IMR-90 (cell line): Measurements from ENCODE around the gene ZNF644. TPM values are rescaled to one million over a fixed set of nuclear protein-coding genes. Genes with fewer than 3 reads are reported as not detected.
A peak's percentile ranks its signal among the peaks of the same experiment; 100 is the strongest.

Experiments
- ATAC-seq: fragments of 200-7000 bp; cut with Tn5 transposase; 2 replicates; pipeline ENCODE4 v1.9.1; 2020; ENCODE audit warnings: low read depth, mild to moderate bottlenecking, moderate library complexity
- BruUV-seq: library from RNA; stranded (reverse); fragments of 400-500 nt; replicated peaks from 2 replicates; lab custom pipeline; 2021; lab: Mats Ljungman, UMichigan
- CTCF ChIA-PET: fragments of 300-600 bp; formaldehyde crosslinking; extraction: SDS; loops from one replicate; lab custom pipeline; 2021; ENCODE audit warnings: antibody characterized with exemption; lab: Yijun Ruan, JAX
- POLR2A ChIA-PET: fragments of 300-600 bp; sonication (Branson Sonifier 250); formaldehyde crosslinking; loops from one replicate; lab custom pipeline; 2022; ENCODE audit warnings: antibody characterized with exemption; ENCODE audit not compliant: unreplicated experiment; lab: Charles Lee
- DNase-seq: peaks from one replicate; pipeline ENCODE4 v3.0.0; 2013
- H2AFZ ChIP-seq: replicated peaks from 2 replicates; pipeline ENCODE3; 2013; ENCODE audit warnings: low read length, mild to moderate bottlenecking; ENCODE audit not compliant: poor library complexity
- H2AK5ac ChIP-seq: 2 replicates; pipeline ENCODE4 v1.6.1; 2013; ENCODE audit warnings: low read depth, low read length, inconsistent platforms
- H2AK9ac ChIP-seq: replicated peaks from 2 replicates; pipeline ENCODE3; 2013; ENCODE audit warnings: mild to moderate bottlenecking, low read depth, low read length, moderate library complexity; ENCODE audit not compliant: poor library complexity
- H2BK120ac ChIP-seq: 2 replicates; pipeline ENCODE4 v1.6.1; 2013; ENCODE audit warnings: low read depth, low read length, inconsistent platforms
- H2BK15ac ChIP-seq: 3 replicates; pipeline ENCODE4 v1.6.1; 2013; ENCODE audit warnings: low read depth, low read length, inconsistent platforms
- H2BK20ac ChIP-seq: 2 replicates; pipeline ENCODE4 v1.6.1; 2013; ENCODE audit warnings: low read depth, mild to moderate bottlenecking, inconsistent platforms, low read length, moderate library complexity
- H2BK5ac ChIP-seq: 2 replicates; pipeline ENCODE4 v1.6.1; 2013; ENCODE audit warnings: mild to moderate bottlenecking, low read depth, low read length, inconsistent platforms; ENCODE audit not compliant: poor library complexity, severe bottlenecking
- H3K14ac ChIP-seq: replicated peaks from 2 replicates; pipeline ENCODE4 v1.6.1; 2013; ENCODE audit warnings: low read depth, low read length, inconsistent platforms
- H3K18ac ChIP-seq: 2 replicates; pipeline ENCODE4 v1.6.1; 2013; ENCODE audit warnings: low read depth, low read length, control low read depth
- H3K23ac ChIP-seq: 2 replicates; pipeline ENCODE4 v1.6.1; 2013; ENCODE audit warnings: low read depth, low read length, inconsistent platforms
- H3K27ac ChIP-seq: 2 replicates; pipeline ENCODE4 v1.5.1; 2013; ENCODE audit warnings: mild to moderate bottlenecking, control low read depth, low read length; ENCODE audit not compliant: insufficient read depth
- H3K27me3 ChIP-seq: 2 replicates; pipeline ENCODE4 v1.6.1; 2013; ENCODE audit warnings: low read length; ENCODE audit not compliant: control insufficient read depth, insufficient read depth
- H3K36me3 ChIP-seq: 2 replicates; pipeline ENCODE4 v1.6.1; 2013; ENCODE audit warnings: low read length, mixed read lengths; ENCODE audit not compliant: control insufficient read depth, insufficient read depth
- H3K4ac ChIP-seq: 2 replicates; pipeline ENCODE4 v1.6.1; 2013; ENCODE audit warnings: low read depth, low read length, inconsistent platforms
- H3K4me1 ChIP-seq: 2 replicates; pipeline ENCODE4 v1.6.1; 2013; ENCODE audit warnings: low read length, mixed read lengths; ENCODE audit not compliant: control insufficient read depth, insufficient read depth
- H3K4me2 ChIP-seq: 2 replicates; pipeline ENCODE4 v1.6.1; 2013; ENCODE audit warnings: low read depth, mild to moderate bottlenecking, control low read depth, low read length, moderate library complexity
- H3K4me3 ChIP-seq: 2 replicates; pipeline ENCODE4 v1.5.1; 2013; ENCODE audit warnings: low read depth, mild to moderate bottlenecking, control low read depth, low read length, moderate library complexity; ENCODE audit not compliant: insufficient read depth
- H3K56ac ChIP-seq: 2 replicates; pipeline ENCODE4 v1.6.1; 2013; ENCODE audit warnings: low read length, inconsistent platforms; ENCODE audit not compliant: insufficient read depth; ENCODE audit errors: extremely low read depth
- H3K79me1 ChIP-seq, 2 experiments: 2 replicates each; pipeline ENCODE4 v1.6.1; 2013; ENCODE audit warnings: low read length in 2 of 2, inconsistent platforms in 1 of 2, low read depth in 1 of 2
- H3K9ac ChIP-seq: 2 replicates; pipeline ENCODE4 v1.6.1; 2013; ENCODE audit warnings: low read depth, low read length, control low read depth
- H3K9me1 ChIP-seq: 2 replicates; pipeline ENCODE4 v1.6.1; 2013; ENCODE audit warnings: low read length, inconsistent platforms; ENCODE audit not compliant: insufficient read depth
- H3K9me3 ChIP-seq: 2 replicates; pipeline ENCODE4 v1.6.1; 2013; ENCODE audit warnings: low read length; ENCODE audit not compliant: control insufficient read depth, insufficient read depth
- H4K20me1 ChIP-seq: 2 replicates; pipeline ENCODE4 v1.6.1; 2013; ENCODE audit warnings: low read length, inconsistent platforms; ENCODE audit not compliant: insufficient read depth
- H4K5ac ChIP-seq: 2 replicates; pipeline ENCODE4 v1.6.1; 2013; ENCODE audit warnings: mild to moderate bottlenecking, low read depth, low read length, control low read depth
- H4K8ac ChIP-seq, 2 experiments: 2 replicates each; pipeline ENCODE4 v1.6.1; 2013; ENCODE audit warnings: low read depth in 2 of 2, low read length in 2 of 2, control low read depth in 1 of 2, inconsistent platforms in 1 of 2
- H4K91ac ChIP-seq: 2 replicates; pipeline ENCODE4 v1.6.1; 2013; ENCODE audit warnings: low read depth, low read length, inconsistent platforms; ENCODE audit not compliant: insufficient read depth
- SMC3 ChIP-seq: fragments of 150-350 bp; IDR thresholded peaks from 2 replicates; pipeline ENCODE4 v1.6.1; 2016; ENCODE audit warnings: low read depth, mild to moderate bottlenecking, antibody characterized with exemption, low read length, moderate library complexity
- USF2 ChIP-seq: fragments of 150-350 bp; IDR thresholded peaks from 2 replicates; pipeline ENCODE4 v1.6.1; 2017; ENCODE audit warnings: mild to moderate bottlenecking, antibody characterized with exemption, low read length, low read depth
- WGBS, 2 experiments: methylation state at CpG; one replicate each; pipeline versions ENCODE4 v1.1.5 to v1.1.7; 2013; ENCODE audit warnings: missing lambda C conversion rate in 2 of 2; ENCODE audit not compliant: insufficient read length in 1 of 2; ENCODE audit errors: extremely low coverage in 2 of 2; 5-methylcytosine and 5-hydroxymethylcytosine counted together
- dilution Hi-C: fragments of 300-500 bp; cut with HindIII; formaldehyde crosslinking; loops from one replicate; pipeline ENCODE4 v1.14.3; 2018; ENCODE audit warnings: low sequenced_read_pairs; ENCODE audit not compliant: unreplicated experiment
- in situ Hi-C: fragments of 300-500 bp; cut with MboI; formaldehyde crosslinking; loops from 3 replicates; pipeline ENCODE4 v1.14.3; 2019; ENCODE audit warnings: low sequenced_read_pairs, inconsistent platforms, mixed read lengths
- intact Hi-C: fragments of 100-400 bp; cut with micrococcal nuclease; formaldehyde crosslinking; loops from 2 replicates; pipeline ENCODE4 v1.10.0; 2022
- polyA plus RNA-seq, 3 experiments: library from polyadenylated mRNA; depleted of rRNA; stranded (reverse); fragments of >200 nt; gene quantifications; 2 replicates each; pipeline ENCODE4 v1.2.3, GENCODE V29; 2012; ENCODE audit warnings: low replicate concordance in 1 of 3
- total RNA-seq: library from RNA; depleted of rRNA; stranded (reverse); fragments of >200 nt; gene quantifications from 2 replicates; pipeline ENCODE4 v1.2.3, GENCODE V29; 2012

The ZNF644 gene
- total and polyA plus RNA-seq, 2 of the 4 experiments (the other 2 are of a cell fraction), result 9.0 to 45.3 TPM

GRCh38 chr1:91020967-91021685, 709 bp downstream of the ZNF644 start:
- Histone ChIP-seq H2BK20ac (no peak overlapping the region), H3K9ac (peak overlapping the region; percentile 79), H3K9me1 (no peaks in the 10 kb centered on the region), H3K4ac (peak overlapping the region; percentile 32), H4K8ac (peak overlapping the region; percentile 50 to 90; a peak in 3 of 4 replicates), H2AFZ (peak overlapping the region; percentile 99), H2AK5ac (peak overlapping the region; percentile 55), H3K23ac (peak overlapping the region; percentile 21), H4K5ac (peak overlapping the region; percentile 19; the same call in 1 of the 2 replicates), H2BK5ac (peak overlapping the region; percentile 64), H2AK9ac (peak overlapping the region; percentile 95), H4K91ac (peak overlapping the region; percentile 50; the same call in 1 of the 2 replicates), H4K20me1 (peaks cover 26% of the 10 kb centered on the region), H2BK120ac (no peak overlapping the region), H3K27ac (peak overlapping the region; percentile 83), H3K36me3 (no peaks in the 10 kb centered on the region), H3K4me2 (peak overlapping the region; percentile 94), H3K79me1 (peaks cover 2 to 30% of the 10 kb centered on the region in 2 experiments; a peak in 3 of 4 replicates), H3K14ac (peak overlapping the region; percentile 46), H2BK15ac (no peak overlapping the region), H3K27me3 (no peaks in the 10 kb centered on the region), H3K56ac (peak overlapping the region; percentile 73), H3K4me3 (peak overlapping the region; percentile 65), H3K18ac (peak overlapping the region; percentile 3; the same call in 1 of the 2 replicates), H3K4me1 (no peaks in the 10 kb centered on the region), H3K9me3 (no peaks in the 10 kb centered on the region)
- in situ Hi-C loops, result no loop called here
- ChIA-PET POLR2A (interaction anchor here (0.6 kb wide), 1 partner anchor 13 kb away, joined by 4 read pairs; no protein-coding TSS in a partner anchor), CTCF (no interaction called here)
- ATAC-seq, result peak; percentile 73
- BruUV-seq, result no TSS peak
- WGBS, 2 experiments, result 0% methylated on average over 1 of the region's 33 CpGs; no CpG with 5 or more reads in 1 of the 2 experiments
- intact Hi-C loops, result loop anchor here (5.0 kb wide), 3 partner anchors 94 to 169 kb away; no protein-coding TSS in a partner anchor
- dilution Hi-C loops, result no loop called here
- TF ChIP-seq SMC3 (no peak), USF2 (peak; percentile 93)
- DNase-seq, result peak; percentile 89
